GM18909 (cell line): ENCODE measurements around the gene WNT16.

ENCODE experiments used
- ATAC-seq: cut with Tn5 transposase; IDR thresholded peaks from one replicate; pipeline ENCODE4 v1.9.1; 2021; ENCODE audit warnings: mild to moderate bottlenecking; ENCODE audit not compliant: unreplicated experiment, poor library complexity

The WNT16 gene

GRCh38 chr7:121388950-121389349 is 60.1 kb downstream of the WNT16 start:
- ATAC-seq: no peak

- no peak for ATAC-seq
These were observed 61.3 kb downstream of the WNT16 start for GRCh38 chr7:121390109-121390508.

GRCh38 chr7:121390617-121391016 is 61.8 kb downstream of the WNT16 start:
- ATAC-seq: no peak
